GM23248 (cell line): ENCODE data around the gene HSP90AB1.

Source experiments
- EZH2 ChIP-seq: fragments of 200-600 bp; sonication (generic); IDR thresholded peaks from 2 replicates; pipeline ENCODE4 v1.6.1; 2018; ENCODE audit warnings: antibody characterized with exemption, mild to moderate bottlenecking; ENCODE audit not compliant: insufficient read depth, poor library complexity, severe bottlenecking
- EZH2phosphoT487 ChIP-seq: fragments of 200-600 bp; sonication (generic); IDR thresholded peaks from 2 replicates; pipeline ENCODE4 v1.6.1; 2018; ENCODE audit warnings: antibody characterized with exemption, moderate library complexity, mild to moderate bottlenecking, low read depth; ENCODE audit not compliant: insufficient read depth

- TF ChIP-seq EZH2 (no peak), EZH2phosphoT487 (no peak)
Measured at GRCh38 chr6:44284867-44285266, 38.0 kb downstream of the HSP90AB1 start.
